Testis (tissue), 3 donors: ENCODE results near the gene PTEN. TPM values are rescaled to one million over a fixed set of nuclear protein-coding genes. Genes with fewer than 3 reads are reported as not detected.
"Not testable (repeated sequence)": the region's sequence is repeated elsewhere in the genome, so short reads cannot be mapped to it uniquely, and the experiment has no call there.

Source experiments
- DNase-seq: peaks from one replicate; pipeline ENCODE4 v3.0.0-alpha.2; 2019
- H3K27ac ChIP-seq, 2 donors: fragments of 200-600 bp; sonication (generic); one replicate each; pipeline ENCODE4 v1.5.1; 2019
- H3K27me3 ChIP-seq: fragments of 200-600 bp; sonication (generic); one replicate; pipeline ENCODE4 v1.5.1; 2019
- H3K36me3 ChIP-seq: fragments of 200-600 bp; sonication (generic); one replicate; pipeline ENCODE4 v1.5.1; 2017; ENCODE audit warnings: low read depth; ENCODE audit errors: missing control alignments
- H3K4me1 ChIP-seq: fragments of 200-600 bp; sonication (generic); one replicate; pipeline ENCODE4 v1.5.1; 2019
- H3K4me3 ChIP-seq, 2 donors: fragments of 200-600 bp; sonication (generic); one replicate each; pipeline ENCODE4 v1.5.1; 2017 to 2019
- H3K9me3 ChIP-seq: fragments of 200-600 bp; sonication (generic); one replicate; pipeline ENCODE4 v1.5.1; 2017
- POLR2A ChIP-seq: fragments of 450-650 bp; IDR thresholded peaks from one replicate; pipeline ENCODE4 v1.6.1; 2017; ENCODE audit warnings: antibody characterized with exemption, mild to moderate bottlenecking, moderate library complexity
- WGBS, 2 donors: methylation state at CpG; one replicate each; pipeline ENCODE4 v1.1.5; 2018; 5-methylcytosine and 5-hydroxymethylcytosine counted together
- intact Hi-C: fragments of 100-400 bp; cut with DNase I; formaldehyde crosslinking; loops from one replicate; pipeline ENCODE4 v1.15.1; 2023; ENCODE audit warnings: low total_unique reads
- polyA plus RNA-seq: library from polyadenylated mRNA; stranded (reverse); fragments of 350-450 nt; fragmentation: Illumina TruSeq; extraction: RNeasy Lipid Tissue Mini Kit (QIAGEN cat#74804); gene quantifications from one replicate; pipeline ENCODE4 v1.2.3, GENCODE V29; 2014; ENCODE audit warnings: low read depth, low replicate concordance; ENCODE audit not compliant: insufficient read depth
- total RNA-seq, 2 donors: library from RNA; depleted of rRNA; stranded (reverse); fragments of >200 nt; gene quantifications; one replicate each; pipeline ENCODE4 v1.2.3, GENCODE V29; 2016
- TF ChIP-seq, protein P1 (sequence below), 3 experiments: fragments of 450-650 bp in 2 of 3; fragments of 200-600 bp in 1 of 3; sonication (generic) in 1 of 3; IDR thresholded peaks; one replicate each; pipeline ENCODE4 v1.5.1; 2016 to 2019; ENCODE audit warnings: antibody characterized with exemption in 3 of 3, mild to moderate bottlenecking in 2 of 3, moderate library complexity in 1 of 3

Gene PTEN
- total and polyA plus RNA-seq, 3 donors from 2014 or later = 85.4 to 118 (median 96.8) TPM

DNA sequence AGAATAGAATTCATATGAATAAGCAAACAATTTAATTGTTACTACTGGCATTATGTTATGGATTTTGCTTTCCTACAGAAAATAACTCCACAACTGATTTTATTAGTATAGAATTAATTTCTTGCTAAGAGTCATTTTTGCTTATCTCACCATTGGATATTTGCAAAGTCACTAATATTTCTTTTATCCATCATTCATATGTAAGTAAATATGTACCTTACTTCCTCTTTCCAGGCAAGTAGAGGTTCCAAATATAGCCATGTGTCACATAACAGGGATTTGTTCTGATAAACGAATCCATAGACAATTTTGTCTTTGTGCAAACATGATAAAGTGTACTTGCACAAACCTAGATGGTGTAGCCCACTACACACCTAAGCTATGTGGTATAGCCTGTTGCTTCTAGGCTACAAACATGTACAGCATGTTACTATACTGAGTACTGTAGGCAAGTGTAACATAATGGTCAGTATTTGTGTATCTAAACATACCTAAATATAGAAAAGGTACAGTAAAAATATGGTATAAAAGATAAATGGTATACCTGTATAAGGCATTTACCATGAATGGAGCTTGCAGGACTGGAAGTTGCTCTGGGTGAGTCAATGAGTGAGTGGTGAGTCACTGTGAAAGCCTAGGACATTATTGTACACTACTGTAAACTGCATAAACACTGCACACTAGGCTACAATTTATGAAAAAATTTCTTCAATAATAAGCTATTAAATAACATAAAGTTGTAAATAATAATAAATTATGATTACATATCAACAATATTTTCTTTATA is 18.4 kb upstream of the PTEN start:
- TF ChIP-seq POLR2A = no peak
- TF ChIP-seq, protein P1, sequence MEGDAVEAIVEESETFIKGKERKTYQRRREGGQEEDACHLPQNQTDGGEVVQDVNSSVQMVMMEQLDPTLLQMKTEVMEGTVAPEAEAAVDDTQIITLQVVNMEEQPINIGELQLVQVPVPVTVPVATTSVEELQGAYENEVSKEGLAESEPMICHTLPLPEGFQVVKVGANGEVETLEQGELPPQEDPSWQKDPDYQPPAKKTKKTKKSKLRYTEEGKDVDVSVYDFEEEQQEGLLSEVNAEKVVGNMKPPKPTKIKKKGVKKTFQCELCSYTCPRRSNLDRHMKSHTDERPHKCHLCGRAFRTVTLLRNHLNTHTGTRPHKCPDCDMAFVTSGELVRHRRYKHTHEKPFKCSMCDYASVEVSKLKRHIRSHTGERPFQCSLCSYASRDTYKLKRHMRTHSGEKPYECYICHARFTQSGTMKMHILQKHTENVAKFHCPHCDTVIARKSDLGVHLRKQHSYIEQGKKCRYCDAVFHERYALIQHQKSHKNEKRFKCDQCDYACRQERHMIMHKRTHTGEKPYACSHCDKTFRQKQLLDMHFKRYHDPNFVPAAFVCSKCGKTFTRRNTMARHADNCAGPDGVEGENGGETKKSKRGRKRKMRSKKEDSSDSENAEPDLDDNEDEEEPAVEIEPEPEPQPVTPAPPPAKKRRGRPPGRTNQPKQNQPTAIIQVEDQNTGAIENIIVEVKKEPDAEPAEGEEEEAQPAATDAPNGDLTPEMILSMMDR (IDR thresholded peaks at IDR 0.05) = no peak
- intact Hi-C loops = no loop called here
- H3K9me3 ChIP-seq = no peaks in the 10 kb centered on the region
- no peaks in the 10 kb centered on the region for H3K4me1 ChIP-seq
- DNase-seq = no peak
- H3K4me3 ChIP-seq = no peak overlapping the region
- no peaks in the 10 kb centered on the region for H3K27me3 ChIP-seq
- H3K27ac ChIP-seq = no peak overlapping the region
- 58 to 64% methylated on average over 1 of the region's 1 CpG for WGBS, 2 donors
- no peaks in the 10 kb centered on the region for H3K36me3 ChIP-seq

DNA sequence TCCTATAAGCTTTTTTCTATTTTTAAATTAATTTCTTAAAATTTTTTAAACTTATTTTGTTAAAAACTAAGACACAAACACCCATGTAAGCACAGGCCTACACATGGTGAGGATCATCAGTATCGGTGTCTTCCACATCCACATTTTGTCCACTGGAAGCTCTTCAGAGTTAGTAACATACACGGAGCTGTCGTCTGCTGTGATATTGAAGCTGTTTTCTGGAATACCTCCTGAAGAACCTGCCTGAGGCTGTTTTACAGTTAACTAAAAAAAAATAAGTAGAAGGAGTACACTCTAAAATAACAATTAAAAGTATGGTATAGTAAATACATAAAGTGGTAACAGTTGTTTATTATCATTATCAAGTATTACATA is 17.8 kb upstream of the PTEN start:
- H3K27me3 ChIP-seq = no peaks in the 10 kb centered on the region
- TF ChIP-seq, protein P1 (IDR thresholded peaks at IDR 0.05) = no peak
- TF ChIP-seq POLR2A = no peak
- no peak overlapping the region for H3K4me3 ChIP-seq
- no peak for DNase-seq
- no peak overlapping the region for H3K27ac ChIP-seq
- WGBS, 2 donors = 85 to 91% methylated on average over 3 of the region's 3 CpGs
- H3K4me1 ChIP-seq = no peaks in the 10 kb centered on the region
- intact Hi-C loops = no loop called here
- no peaks in the 10 kb centered on the region for H3K9me3 ChIP-seq
- H3K36me3 ChIP-seq = no peaks in the 10 kb centered on the region

DNA sequence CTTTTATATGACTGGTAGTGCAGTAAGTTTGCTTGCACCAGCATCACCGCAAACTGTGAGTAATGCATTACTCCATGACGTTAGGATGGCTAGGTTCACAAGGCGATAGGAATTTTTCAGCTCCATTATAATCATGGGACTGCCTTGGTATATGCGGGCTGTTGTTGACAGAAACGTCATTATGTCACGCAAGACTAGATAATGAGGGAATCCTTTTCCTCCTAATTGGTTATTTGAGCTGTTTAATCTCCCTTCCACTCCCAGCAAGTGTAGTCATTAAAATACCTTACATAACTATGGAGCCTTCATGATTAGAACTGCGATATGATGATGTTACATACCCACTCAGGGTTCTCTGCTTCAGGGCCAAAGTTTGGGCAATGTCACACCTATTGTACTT is 17.4 kb upstream of the PTEN start:
- intact Hi-C loops = no loop called here
- Histone ChIP-seq H3K4me3 (no peak overlapping the region), H3K4me1 (no peaks in the 10 kb centered on the region), H3K27me3 (no peaks in the 10 kb centered on the region), H3K27ac (no peak overlapping the region), H3K9me3 (no peaks in the 10 kb centered on the region), H3K36me3 (no peaks in the 10 kb centered on the region)
- WGBS, 2 donors = 59 to 68% methylated on average over 7 of the region's 7 CpGs
- TF ChIP-seq, protein P1 (IDR thresholded peaks at IDR 0.05) = no peak
- TF ChIP-seq POLR2A = no peak
- DNase-seq = no peak

DNA sequence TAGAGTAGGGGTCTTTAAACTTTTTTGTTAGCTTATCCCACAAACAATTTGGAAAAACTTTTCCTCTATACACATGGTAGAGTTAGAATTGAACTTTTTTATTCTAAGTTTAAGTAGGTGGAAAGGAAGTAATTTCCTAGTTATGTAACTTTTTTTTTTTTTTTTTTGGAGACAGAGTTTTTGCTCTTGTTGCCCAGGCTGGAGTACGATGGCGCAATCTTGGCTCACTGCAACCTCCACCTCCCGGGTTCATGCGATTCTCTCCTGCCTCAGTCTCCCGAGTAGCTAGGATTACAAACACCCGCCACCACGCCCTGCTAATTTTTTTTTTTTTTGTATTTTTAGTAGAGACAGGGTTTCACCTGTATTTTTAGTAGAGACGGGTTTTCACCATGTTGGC is 16.7 kb upstream of the PTEN start:
- 96 to 97% methylated on average over 8 of the region's 8 CpGs for WGBS, 2 donors

DNA sequence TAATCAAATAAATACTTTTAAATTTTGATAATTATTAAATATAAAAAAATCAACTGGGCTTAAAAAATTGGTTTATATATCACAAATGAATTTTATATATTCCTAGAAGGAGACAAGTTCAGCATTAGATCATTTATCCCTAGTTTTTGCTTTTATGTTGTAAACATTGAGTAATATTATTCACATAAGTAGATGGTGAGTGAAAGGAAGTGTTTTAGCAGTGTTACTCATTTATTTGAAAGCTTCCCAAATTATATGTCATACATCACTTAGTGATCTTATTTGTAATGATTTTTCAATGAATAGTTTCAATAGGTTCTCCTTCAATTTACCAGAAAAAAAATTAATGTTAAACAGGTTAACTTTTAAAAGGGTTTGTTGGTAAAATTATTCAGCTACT is 15.9 kb upstream of the PTEN start:
- Histone ChIP-seq H3K4me1 (no peaks in the 10 kb centered on the region), H3K9me3 (no peaks in the 10 kb centered on the region), H3K4me3 (no peak overlapping the region), H3K36me3 (no peaks in the 10 kb centered on the region), H3K27me3 (no peaks in the 10 kb centered on the region), H3K27ac (no peak overlapping the region)
- intact Hi-C loops = no loop called here
- TF ChIP-seq POLR2A = no peak
- TF ChIP-seq, protein P1 (IDR thresholded peaks at IDR 0.05) = no peak
- no peak for DNase-seq

More for the DNA sequence above, 16.7 kb upstream of the PTEN start:
- H3K36me3 ChIP-seq, H3K4me3 ChIP-seq, H3K9me3 ChIP-seq, H3K4me1 ChIP-seq, H3K27ac ChIP-seq, DNase-seq, H3K27me3 ChIP-seq, intact Hi-C loops: not testable (repeated sequence)
